Left ventricle myocardium inferior (tissue), 1 donor: ENCODE results near the gene DCAF16. TPM values are rescaled to one million over a fixed set of nuclear protein-coding genes. Genes with fewer than 3 reads are reported as not detected.

ENCODE experiments used
- DNase-seq: peaks from one replicate; pipeline ENCODE4 v3.0.0-alpha.2; 2020
- H3K27ac ChIP-seq: fragments of 200-600 bp; replicated peaks from 2 replicates; pipeline ENCODE4 v1.8.0; 2021
- H3K27me3 ChIP-seq: fragments of 200-600 bp; 2 replicates; pipeline ENCODE4 v1.8.0; 2021; ENCODE audit warnings: low read depth
- H3K36me3 ChIP-seq: fragments of 200-600 bp; 2 replicates; pipeline ENCODE4 v1.8.0; 2021
- H3K4me1 ChIP-seq: fragments of 200-600 bp; 2 replicates; pipeline ENCODE4 v1.8.0; 2021
- H3K4me3 ChIP-seq: fragments of 200-600 bp; 2 replicates; pipeline ENCODE4 v1.8.0; 2021; ENCODE audit warnings: mild to moderate bottlenecking, moderate library complexity
- H3K9me3 ChIP-seq: fragments of 200-600 bp; replicated peaks from 2 replicates; pipeline ENCODE4 v1.8.0; 2021
- intact Hi-C: fragments of 100-400 bp; cut with micrococcal nuclease; formaldehyde crosslinking; loops from one replicate; pipeline ENCODE4 v1.11.0; 2022
- total RNA-seq: library from RNA; stranded (reverse); fragmentation: NEBNext Ultra II Directional; extraction: Animal tissue kit (Norgen Biotek cat#: 25700); gene quantifications from one replicate; pipeline ENCODE4 v1.2.1, GENCODE V29; 2021
- TF ChIP-seq, protein P1 (sequence below): fragments of 200-600 bp; IDR thresholded peaks from 2 replicates; pipeline ENCODE4 v1.8.0; 2021; ENCODE audit warnings: antibody characterized with exemption, mild to moderate bottlenecking, borderline replicate concordance
- donor health status: DM: no; HTN: yes; CAD: no; lungs with severe emphysema.

Gene DCAF16
- total RNA-seq, 1 donor from 2014 or later: 14.5 TPM

DNA sequence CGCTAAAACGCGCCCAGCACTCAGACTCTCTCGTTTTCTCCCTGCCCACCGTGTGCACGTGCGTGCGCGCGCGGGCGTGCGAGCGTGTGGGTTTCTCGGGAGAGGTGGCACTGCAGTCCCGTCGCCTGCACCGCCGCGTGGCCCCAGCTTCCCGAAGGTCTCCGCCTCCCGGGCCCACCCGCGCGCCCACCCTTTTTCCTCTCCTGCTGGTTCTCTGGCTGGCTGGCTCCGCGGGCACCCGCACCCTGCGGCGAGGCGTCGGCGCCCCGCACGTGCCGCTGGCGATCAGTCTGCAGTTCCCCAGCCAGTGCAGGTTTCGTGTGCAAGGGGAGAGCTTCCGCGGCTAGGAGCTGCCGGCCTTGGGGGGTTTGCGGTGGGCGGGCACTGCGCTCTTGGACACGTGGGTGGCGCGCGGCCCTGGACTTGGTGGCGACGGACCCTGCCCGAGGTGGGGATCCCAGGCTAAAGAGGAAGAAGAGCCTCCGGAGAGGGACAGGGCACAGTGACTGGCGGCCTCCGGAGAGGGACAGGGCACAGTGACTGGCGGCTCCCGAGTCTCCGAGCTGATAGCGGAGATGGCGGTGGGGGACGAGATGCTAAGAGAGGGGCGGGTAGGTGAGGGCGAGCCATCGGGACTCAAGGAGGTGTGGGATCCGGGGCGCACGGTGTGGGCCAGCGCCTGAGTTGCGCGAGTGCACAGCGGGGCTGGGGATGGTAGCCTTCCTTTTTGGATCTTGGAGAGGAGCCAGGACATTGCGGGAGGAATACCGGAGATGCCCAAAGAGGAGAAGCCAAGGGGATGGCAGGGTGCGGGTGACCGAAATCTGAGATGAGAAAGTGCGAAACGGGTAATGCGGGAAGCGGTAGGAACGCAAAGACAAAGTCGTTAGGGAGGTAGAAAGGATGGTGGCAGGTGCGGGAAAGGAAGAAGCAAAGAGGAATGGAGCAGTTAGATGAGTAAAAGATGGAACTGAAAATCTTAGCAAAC lies 29.0 kb downstream of the DCAF16 start, which contains the start of gene FAM184B:
FAM184B (minus strand) TSS at position 322 of the 988 bp plus-strand sequence. CDS start 322 bp downstream, outside the sequence.
- Histone ChIP-seq H3K9me3 (no peaks in the 10 kb centered on the region), H3K27ac (no peak within 1 kb of the TSS), H3K4me1 (peaks cover 21% of the 10 kb centered on the region), H3K36me3 (no peaks in the 10 kb centered on the region), H3K4me3 (peak within 1 kb of the TSS; percentile 65), H3K27me3 (peaks cover 43% of the 10 kb centered on the region)
- intact Hi-C loops: no loop called here
- TF ChIP-seq, protein P1, sequence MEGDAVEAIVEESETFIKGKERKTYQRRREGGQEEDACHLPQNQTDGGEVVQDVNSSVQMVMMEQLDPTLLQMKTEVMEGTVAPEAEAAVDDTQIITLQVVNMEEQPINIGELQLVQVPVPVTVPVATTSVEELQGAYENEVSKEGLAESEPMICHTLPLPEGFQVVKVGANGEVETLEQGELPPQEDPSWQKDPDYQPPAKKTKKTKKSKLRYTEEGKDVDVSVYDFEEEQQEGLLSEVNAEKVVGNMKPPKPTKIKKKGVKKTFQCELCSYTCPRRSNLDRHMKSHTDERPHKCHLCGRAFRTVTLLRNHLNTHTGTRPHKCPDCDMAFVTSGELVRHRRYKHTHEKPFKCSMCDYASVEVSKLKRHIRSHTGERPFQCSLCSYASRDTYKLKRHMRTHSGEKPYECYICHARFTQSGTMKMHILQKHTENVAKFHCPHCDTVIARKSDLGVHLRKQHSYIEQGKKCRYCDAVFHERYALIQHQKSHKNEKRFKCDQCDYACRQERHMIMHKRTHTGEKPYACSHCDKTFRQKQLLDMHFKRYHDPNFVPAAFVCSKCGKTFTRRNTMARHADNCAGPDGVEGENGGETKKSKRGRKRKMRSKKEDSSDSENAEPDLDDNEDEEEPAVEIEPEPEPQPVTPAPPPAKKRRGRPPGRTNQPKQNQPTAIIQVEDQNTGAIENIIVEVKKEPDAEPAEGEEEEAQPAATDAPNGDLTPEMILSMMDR: no peak
- no peak for DNase-seq

DNA sequence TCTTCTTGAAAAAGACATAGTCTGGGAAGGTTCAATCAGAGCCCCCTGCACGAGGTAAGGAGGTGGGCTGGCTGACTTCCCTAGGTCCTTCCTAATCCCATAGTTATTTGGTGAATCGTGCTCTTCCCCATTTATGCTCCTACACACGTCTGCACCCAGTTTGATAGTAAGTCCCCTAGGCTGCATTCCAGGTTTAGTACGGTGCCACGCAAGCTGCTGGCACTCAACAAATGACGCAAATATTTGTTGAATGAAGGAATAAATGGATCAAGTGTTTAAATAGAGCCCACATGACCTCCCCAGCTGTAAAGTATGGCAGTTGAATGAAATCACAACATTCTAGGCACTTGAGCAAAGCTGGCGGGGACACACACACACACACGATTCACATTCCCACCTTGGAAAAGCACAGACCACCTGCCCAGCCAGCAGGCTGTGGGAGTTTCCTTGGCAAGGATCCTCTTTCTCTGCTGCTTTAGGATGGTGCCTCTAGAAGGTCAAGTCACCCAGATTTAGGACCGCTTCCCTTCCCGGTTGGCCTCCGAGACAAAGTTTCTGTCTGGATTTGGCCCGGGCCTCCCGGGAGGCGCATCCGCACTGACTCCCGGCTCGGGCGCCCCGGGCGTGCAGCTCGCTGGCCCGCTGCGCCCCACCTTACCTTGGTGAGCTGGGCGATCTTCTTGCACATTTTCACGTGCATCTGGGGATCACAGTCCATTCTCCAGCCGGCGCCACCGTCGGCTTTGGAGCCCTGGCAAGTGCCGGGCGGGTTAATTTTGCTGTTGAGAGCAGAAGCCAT lies 29.9 kb downstream of the DCAF16 start:
- Histone ChIP-seq H3K27ac (no peak overlapping the region), H3K9me3 (no peaks in the 10 kb centered on the region), H3K36me3 (no peaks in the 10 kb centered on the region), H3K4me1 (peaks cover 21% of the 10 kb centered on the region), H3K27me3 (peaks cover 43% of the 10 kb centered on the region), H3K4me3 (peak overlapping the region; percentile 65)
- DNase-seq: no peak
- TF ChIP-seq, protein P1: no peak
- intact Hi-C loops: no loop called here

DNA sequence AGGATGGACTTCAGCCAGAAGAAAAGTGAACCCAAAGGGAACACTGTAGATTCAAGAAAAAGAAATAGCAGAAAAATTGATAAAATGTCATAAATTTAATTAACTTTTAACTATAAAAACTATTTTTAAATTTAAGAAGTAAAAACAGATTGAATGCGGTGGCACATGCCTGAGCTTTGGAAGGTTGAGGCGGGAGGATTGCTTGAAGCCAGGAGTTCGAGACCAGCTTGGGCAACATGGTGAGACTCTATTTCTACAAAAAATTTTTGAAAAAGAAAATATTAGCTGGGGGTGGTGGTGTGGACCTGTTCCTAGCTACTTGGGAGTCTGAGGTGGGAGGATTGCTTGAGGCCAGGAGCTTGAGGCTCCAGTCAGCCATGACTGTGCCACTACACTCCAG lies 32.1 kb downstream of the DCAF16 start:
- H3K4me1 ChIP-seq: peaks cover 21% of the 10 kb centered on the region
- TF ChIP-seq, protein P1: no peak
- intact Hi-C loops: no loop called here
- no peak overlapping the region for H3K4me3 ChIP-seq
- DNase-seq: no peak
- peaks cover 43% of the 10 kb centered on the region for H3K27me3 ChIP-seq
- no peaks in the 10 kb centered on the region for H3K9me3 ChIP-seq
- H3K36me3 ChIP-seq: no peaks in the 10 kb centered on the region
- H3K27ac ChIP-seq: no peak overlapping the region

DNA sequence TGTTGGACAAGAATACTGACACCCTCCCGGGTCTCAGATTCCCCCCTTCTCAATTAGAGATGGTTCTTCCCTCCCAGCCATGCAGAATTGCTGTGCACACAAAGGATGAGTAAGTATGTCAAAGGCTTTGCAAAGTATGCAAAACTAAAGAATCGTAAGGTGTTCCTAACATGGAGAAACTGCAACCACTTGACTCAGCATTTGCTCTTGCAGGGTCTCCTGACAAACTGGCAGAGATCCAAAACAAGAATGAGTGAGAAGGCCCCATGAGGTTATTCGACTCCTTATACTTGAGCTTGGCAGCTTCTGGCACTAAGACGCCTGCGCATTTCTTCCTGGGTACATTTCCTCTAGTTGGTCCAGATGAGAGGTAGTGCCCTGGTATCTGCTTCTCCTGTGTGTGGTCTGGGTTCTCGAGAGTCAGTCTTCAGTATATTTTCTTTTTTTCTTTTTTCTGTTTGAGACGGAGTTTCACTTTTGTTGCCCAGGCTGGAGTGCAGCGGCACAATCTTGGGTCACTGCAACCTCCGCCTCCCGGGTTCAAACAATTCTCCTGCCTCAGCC lies 37.3 kb downstream of the DCAF16 start:
- Histone ChIP-seq H3K9me3 (no peaks in the 10 kb centered on the region), H3K27ac (no peak overlapping the region), H3K27me3 (peaks cover 4% of the 10 kb centered on the region), H3K4me1 (no peaks in the 10 kb centered on the region), H3K36me3 (no peaks in the 10 kb centered on the region), H3K4me3 (no peak overlapping the region)
- DNase-seq: no peak
- TF ChIP-seq, protein P1: no peak
- intact Hi-C loops: no loop called here

DNA sequence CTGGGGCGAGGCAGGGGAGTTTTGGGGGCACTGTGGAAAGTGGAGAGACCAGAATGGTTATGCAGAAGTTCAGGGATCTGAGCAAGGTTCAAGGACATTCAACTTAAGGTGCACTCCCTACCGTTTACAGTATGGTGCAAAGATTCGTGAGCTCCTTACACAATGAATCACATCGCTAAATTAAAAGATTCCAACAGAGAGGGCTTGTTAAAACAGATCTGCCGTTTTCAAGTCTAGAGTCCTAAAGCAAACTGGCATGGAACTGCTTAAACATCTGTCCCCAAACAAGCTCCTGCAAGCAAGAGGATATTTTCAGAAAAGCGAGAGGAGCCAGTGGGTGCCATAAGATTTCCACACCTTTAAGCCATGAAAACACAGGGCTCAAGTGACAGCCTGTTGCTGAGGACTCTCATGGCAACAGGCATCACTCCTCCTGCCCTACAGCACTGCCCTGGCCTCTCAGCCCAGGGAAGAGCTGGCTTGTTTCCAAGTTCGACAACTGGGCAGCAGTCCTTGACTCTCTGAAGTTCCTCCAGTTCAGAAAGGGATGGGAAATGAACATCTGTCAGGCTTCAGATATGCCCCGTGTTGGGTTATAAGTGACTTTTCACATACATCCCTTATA lies 39.2 kb downstream of the DCAF16 start:
- Histone ChIP-seq H3K27me3 (peaks cover 7% of the 10 kb centered on the region), H3K27ac (no peak overlapping the region), H3K4me3 (no peak overlapping the region), H3K9me3 (peaks cover 6% of the 10 kb centered on the region), H3K36me3 (no peaks in the 10 kb centered on the region), H3K4me1 (no peaks in the 10 kb centered on the region)
- no peak for DNase-seq
- intact Hi-C loops: no loop called here
- TF ChIP-seq, protein P1: no peak
